ENCODE measurements around the gene GDPD3.

DNA sequence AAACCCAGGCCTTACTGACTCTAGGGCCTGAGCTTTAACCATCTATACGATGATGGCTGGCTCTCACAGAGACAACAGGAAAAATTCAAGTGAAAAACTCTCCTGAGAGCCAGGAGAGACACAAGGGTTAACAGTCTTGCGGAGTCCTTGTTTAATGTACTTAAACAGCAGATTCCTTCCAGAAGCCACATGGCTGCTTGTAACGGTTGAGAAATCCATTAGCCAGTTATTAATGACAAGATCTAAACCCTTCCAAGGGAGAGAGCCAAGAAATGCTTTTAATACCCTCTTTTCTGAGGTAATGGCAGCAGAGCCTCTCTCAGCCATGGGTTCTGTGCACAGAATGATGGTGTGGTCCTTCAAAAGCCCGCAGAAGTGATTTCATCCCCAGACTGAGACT is 53.0 kb downstream of the GDPD3 start:
- TF ChIP-seq, protein P1, sequence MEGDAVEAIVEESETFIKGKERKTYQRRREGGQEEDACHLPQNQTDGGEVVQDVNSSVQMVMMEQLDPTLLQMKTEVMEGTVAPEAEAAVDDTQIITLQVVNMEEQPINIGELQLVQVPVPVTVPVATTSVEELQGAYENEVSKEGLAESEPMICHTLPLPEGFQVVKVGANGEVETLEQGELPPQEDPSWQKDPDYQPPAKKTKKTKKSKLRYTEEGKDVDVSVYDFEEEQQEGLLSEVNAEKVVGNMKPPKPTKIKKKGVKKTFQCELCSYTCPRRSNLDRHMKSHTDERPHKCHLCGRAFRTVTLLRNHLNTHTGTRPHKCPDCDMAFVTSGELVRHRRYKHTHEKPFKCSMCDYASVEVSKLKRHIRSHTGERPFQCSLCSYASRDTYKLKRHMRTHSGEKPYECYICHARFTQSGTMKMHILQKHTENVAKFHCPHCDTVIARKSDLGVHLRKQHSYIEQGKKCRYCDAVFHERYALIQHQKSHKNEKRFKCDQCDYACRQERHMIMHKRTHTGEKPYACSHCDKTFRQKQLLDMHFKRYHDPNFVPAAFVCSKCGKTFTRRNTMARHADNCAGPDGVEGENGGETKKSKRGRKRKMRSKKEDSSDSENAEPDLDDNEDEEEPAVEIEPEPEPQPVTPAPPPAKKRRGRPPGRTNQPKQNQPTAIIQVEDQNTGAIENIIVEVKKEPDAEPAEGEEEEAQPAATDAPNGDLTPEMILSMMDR (optimal IDR thresholded peaks at IDR 0.05 in 1 of 3, IDR thresholded peaks at IDR 0.05 in 1 of 3, conservative IDR thresholded peaks at IDR 0.05 in 1 of 3; ENCODE audit: extremely low read depth in 1 of 3, insufficient read depth in 2 of 3, low read length in 3 of 3): no peak
- no peak for TF ChIP-seq EZH2 (IDR thresholded peaks at IDR 0.05; ENCODE audit: low read length)

All from keratinocyte (primary cell).